ENCODE data around the gene ONECUT3. TPM values are rescaled to one million over a fixed set of nuclear protein-coding genes. Genes with fewer than 3 reads are reported as not detected.

The ONECUT3 gene
- under 0.01 to 0.01 TPM in 2 of 3 replicates, not detected in the other for polyA plus RNA-seq
- polyA plus RNA-seq (2011; ENCODE audit: low read depth): 0.40 TPM
- polyA plus RNA-seq (2011; cell fraction: cytosol; rRNA removed): not detected in 2 replicates
- 0.03 and 0.04 TPM in 2 replicates for polyA plus RNA-seq (2011; cell fraction: nucleus; rRNA removed)
- polyA plus RNA-seq (2012; ENCODE audit: low replicate concordance): 0.54 TPM in 1 of 2 replicates, not detected in the other
- polyA minus RNA-seq: not detected in 3 replicates
- not detected for polyA minus RNA-seq (2011; cell fraction: cytosol; rRNA and poly(A)+ RNA removed)
- polyA minus RNA-seq (2011; cell fraction: nucleus; rRNA and poly(A)+ RNA removed): not detected in 2 replicates

DNA sequence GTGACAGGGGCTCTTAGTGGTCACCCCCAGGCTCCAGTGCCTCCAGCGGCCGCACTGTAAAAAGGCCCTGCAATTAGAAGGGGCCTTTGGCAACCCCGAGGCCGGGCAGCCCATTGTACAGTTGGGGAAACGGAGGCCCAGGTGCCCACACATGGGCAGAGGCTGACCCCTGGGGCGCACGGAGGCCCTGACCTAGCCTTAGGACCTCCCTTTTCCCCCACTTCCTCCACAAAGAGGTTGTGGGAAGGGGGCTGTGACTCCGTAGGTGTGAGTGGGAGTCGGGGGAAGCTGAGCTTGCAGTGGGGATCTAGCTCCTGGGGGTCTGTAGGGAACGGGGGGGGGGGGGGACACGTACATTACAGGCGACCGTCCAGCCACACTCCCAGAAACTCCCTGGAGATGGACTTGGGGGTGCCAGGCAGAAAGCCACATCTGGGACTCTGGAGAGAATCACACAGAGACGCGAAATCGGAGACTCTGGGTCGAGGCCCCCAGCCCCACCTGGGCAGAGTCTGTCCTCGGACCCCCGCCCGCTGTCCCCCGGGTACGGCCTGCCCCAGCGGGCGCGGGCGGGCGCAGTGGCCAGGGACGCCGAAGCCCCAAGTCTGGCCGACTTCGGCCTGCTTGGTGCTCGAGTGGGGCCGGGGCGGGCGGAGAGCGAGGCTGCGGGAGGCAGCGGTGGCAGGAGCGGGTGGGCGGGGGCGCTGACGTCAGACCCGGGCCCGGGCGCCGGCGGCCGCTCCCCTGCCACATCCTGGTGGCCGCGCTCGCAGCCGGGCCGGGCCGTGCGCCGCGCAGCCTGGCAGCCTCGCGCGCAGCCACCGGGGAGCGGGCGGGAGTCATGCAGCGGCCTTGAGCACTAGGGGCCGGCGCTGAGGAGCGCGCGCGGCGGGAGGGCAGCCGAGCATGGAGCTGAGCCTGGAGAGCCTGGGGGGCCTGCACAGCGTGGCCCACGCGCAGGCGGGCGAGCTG is at the start of gene ONECUT3:
Gene ONECUT3 (plus strand): TSS at position 750 of the 972 bp plus-strand sequence. CDS start 157 bp downstream, at position 907.
- FAIRE-seq (no peak), DNase-seq (ENCODE audit: low read depth, low spot score) (no peak)
- Histone ChIP-seq H3K9me1 (ENCODE audit: control insufficient read depth, extremely low read depth, insufficient read depth, low read length) (no peaks in the 10 kb centered on the region), H4K20me1 (ENCODE audit: control insufficient read depth, extremely low read depth, insufficient read depth, low read length) (no peaks in the 10 kb centered on the region), H3K27me3 (ENCODE audit: control insufficient read depth, extremely low read depth, insufficient read depth, low read length) (peaks cover 88% of the 10 kb centered on the region), H3K9me3 (ENCODE audit: control insufficient read depth, low read depth, low read length) (no peaks in the 10 kb centered on the region), H3K4me2 (ENCODE audit: control insufficient read depth, extremely low read depth, insufficient read depth, low read depth, low read length) (no peak within 1 kb of the TSS), H3K9ac (ENCODE audit: control insufficient read depth, extremely low read depth, insufficient read depth, low read length) (no peak within 1 kb of the TSS), H3K4me1 (ENCODE audit: control insufficient read depth, extremely low read depth, insufficient read depth, low read length) (peaks cover 16% of the 10 kb centered on the region), H3K4me3 (ENCODE audit: control insufficient read depth in 2 of 3, extremely low read depth in 1 of 3, insufficient read depth in 2 of 3, low read depth in 1 of 3, low read length in 3 of 3) (no peak within 1 kb of the TSS), H3K79me2 (ENCODE audit: control insufficient read depth, insufficient read depth, low read length) (no peaks in the 10 kb centered on the region), H3K27ac (ENCODE audit: control insufficient read depth, insufficient read depth, low read length) (no peak within 1 kb of the TSS), H3K36me3 (ENCODE audit: control insufficient read depth in 2 of 2, extremely low read depth in 1 of 2, insufficient read depth in 2 of 2, low read length in 2 of 2) (no peaks in the 10 kb centered on the region), H2AFZ (ENCODE audit: control insufficient read depth, low read length) (no peak within 1 kb of the TSS)
- TF ChIP-seq EZH2 (IDR thresholded peaks at IDR 0.05; ENCODE audit: low read length): no peak
- TF ChIP-seq, protein P1, sequence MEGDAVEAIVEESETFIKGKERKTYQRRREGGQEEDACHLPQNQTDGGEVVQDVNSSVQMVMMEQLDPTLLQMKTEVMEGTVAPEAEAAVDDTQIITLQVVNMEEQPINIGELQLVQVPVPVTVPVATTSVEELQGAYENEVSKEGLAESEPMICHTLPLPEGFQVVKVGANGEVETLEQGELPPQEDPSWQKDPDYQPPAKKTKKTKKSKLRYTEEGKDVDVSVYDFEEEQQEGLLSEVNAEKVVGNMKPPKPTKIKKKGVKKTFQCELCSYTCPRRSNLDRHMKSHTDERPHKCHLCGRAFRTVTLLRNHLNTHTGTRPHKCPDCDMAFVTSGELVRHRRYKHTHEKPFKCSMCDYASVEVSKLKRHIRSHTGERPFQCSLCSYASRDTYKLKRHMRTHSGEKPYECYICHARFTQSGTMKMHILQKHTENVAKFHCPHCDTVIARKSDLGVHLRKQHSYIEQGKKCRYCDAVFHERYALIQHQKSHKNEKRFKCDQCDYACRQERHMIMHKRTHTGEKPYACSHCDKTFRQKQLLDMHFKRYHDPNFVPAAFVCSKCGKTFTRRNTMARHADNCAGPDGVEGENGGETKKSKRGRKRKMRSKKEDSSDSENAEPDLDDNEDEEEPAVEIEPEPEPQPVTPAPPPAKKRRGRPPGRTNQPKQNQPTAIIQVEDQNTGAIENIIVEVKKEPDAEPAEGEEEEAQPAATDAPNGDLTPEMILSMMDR (optimal IDR thresholded peaks at IDR 0.05 in 1 of 3, IDR thresholded peaks at IDR 0.05 in 1 of 3, conservative IDR thresholded peaks at IDR 0.05 in 1 of 3; ENCODE audit: extremely low read depth in 1 of 3, insufficient read depth in 2 of 3, low read length in 3 of 3): no peak
- dilution Hi-C loops (cut with MboI; ENCODE audit: extremely low pct_ligation_motif_present, low sequenced_read_pairs): no loop called here

DNA sequence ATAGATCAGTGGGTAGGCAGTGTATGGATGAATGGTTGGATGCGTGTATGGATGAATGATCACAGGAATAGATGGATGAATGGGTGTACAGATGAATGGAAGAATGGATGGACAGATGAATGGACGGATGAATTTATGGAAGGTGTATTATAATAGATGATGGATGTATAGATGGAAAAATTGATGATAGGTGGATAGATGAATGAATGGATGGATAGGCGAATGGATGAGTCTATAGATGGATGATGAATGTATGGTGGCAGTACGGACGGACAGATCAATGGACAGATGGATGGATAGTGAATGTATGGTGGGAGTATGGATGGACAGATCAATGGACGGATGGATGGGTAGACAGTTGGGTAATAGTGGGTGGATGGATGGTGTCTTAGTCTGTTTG is 49.0 kb upstream of the ONECUT3 start:
- Histone ChIP-seq H3K4me1 (ENCODE audit: control insufficient read depth, extremely low read depth, insufficient read depth, low read length) (no peaks in the 10 kb centered on the region), H3K27me3 (ENCODE audit: control insufficient read depth, extremely low read depth, insufficient read depth, low read length) (peaks cover 30% of the 10 kb centered on the region), H3K79me2 (ENCODE audit: control insufficient read depth, insufficient read depth, low read length) (no peaks in the 10 kb centered on the region), H3K4me3 (ENCODE audit: control insufficient read depth in 2 of 3, extremely low read depth in 1 of 3, insufficient read depth in 2 of 3, low read depth in 1 of 3, low read length in 3 of 3) (no peak overlapping the region), H3K9ac (ENCODE audit: control insufficient read depth, extremely low read depth, insufficient read depth, low read length) (no peak overlapping the region), H3K4me2 (ENCODE audit: control insufficient read depth, extremely low read depth, insufficient read depth, low read depth, low read length) (no peak overlapping the region), H4K20me1 (ENCODE audit: control insufficient read depth, extremely low read depth, insufficient read depth, low read length) (no peaks in the 10 kb centered on the region), H3K36me3 (ENCODE audit: control insufficient read depth in 2 of 2, extremely low read depth in 1 of 2, insufficient read depth in 2 of 2, low read length in 2 of 2) (no peaks in the 10 kb centered on the region), H2AFZ (ENCODE audit: control insufficient read depth, low read length) (no peak overlapping the region), H3K27ac (ENCODE audit: control insufficient read depth, insufficient read depth, low read length) (no peak overlapping the region), H3K9me1 (ENCODE audit: control insufficient read depth, extremely low read depth, insufficient read depth, low read length) (no peaks in the 10 kb centered on the region), H3K9me3 (ENCODE audit: control insufficient read depth, low read depth, low read length) (peaks cover 2% of the 10 kb centered on the region)
- FAIRE-seq (no peak), DNase-seq (ENCODE audit: low read depth, low spot score) (no peak)
- dilution Hi-C loops (cut with MboI; ENCODE audit: extremely low pct_ligation_motif_present, low sequenced_read_pairs): no loop called here
- no peak for TF ChIP-seq EZH2 (IDR thresholded peaks at IDR 0.05; ENCODE audit: low read length)
- TF ChIP-seq, protein P1 (optimal IDR thresholded peaks at IDR 0.05 in 1 of 3, IDR thresholded peaks at IDR 0.05 in 1 of 3, conservative IDR thresholded peaks at IDR 0.05 in 1 of 3; ENCODE audit: extremely low read depth in 1 of 3, insufficient read depth in 2 of 3, low read length in 3 of 3): no peak

All from keratinocyte (primary cell).